Skeletal muscle tissue (tissue), 4 donors: ENCODE data around the gene B3GAT1. TPM values are rescaled to one million over a fixed set of nuclear protein-coding genes. Genes with fewer than 3 reads are reported as not detected.
"Not testable (repeated sequence)": the region's sequence is repeated elsewhere in the genome, so short reads cannot be mapped to it uniquely, and the experiment has no call there.

Experiments used
- H3K27ac ChIP-seq: one replicate; pipeline ENCODE4 v1.7.0; 2013; ENCODE audit warnings: mild to moderate bottlenecking, low read depth, low read length, inconsistent platforms
- H3K27me3 ChIP-seq, 3 donors: one replicate each; pipeline ENCODE4 v1.7.0; 2013; ENCODE audit warnings: low read length in 3 of 3; ENCODE audit not compliant: control insufficient read depth in 3 of 3, insufficient read depth in 3 of 3
- H3K36me3 ChIP-seq, 3 donors: one replicate each; pipeline ENCODE4 v1.7.0; 2013; ENCODE audit warnings: low read length in 3 of 3; ENCODE audit not compliant: control insufficient read depth in 3 of 3, insufficient read depth in 3 of 3
- H3K4me1 ChIP-seq, 3 donors: one replicate each; pipeline ENCODE4 v1.7.0; 2013; ENCODE audit warnings: low read length in 3 of 3, mild to moderate bottlenecking in 3 of 3; ENCODE audit not compliant: control insufficient read depth in 3 of 3, insufficient read depth in 3 of 3
- H3K4me3 ChIP-seq, 3 donors: one replicate each; pipeline ENCODE4 v1.7.0; 2013; ENCODE audit warnings: low read length in 3 of 3
- H3K9ac ChIP-seq, 3 donors: one replicate each; pipeline ENCODE4 v1.7.0; 2013; ENCODE audit warnings: low read length in 3 of 3, mild to moderate bottlenecking in 3 of 3, moderate library complexity in 2 of 3, low read depth in 1 of 3
- H3K9me3 ChIP-seq, 3 donors: one replicate each; pipeline ENCODE4 v1.7.0; 2013; ENCODE audit warnings: low read length in 3 of 3; ENCODE audit not compliant: control insufficient read depth in 3 of 3
- total RNA-seq: library from RNA; depleted of rRNA; stranded (reverse); fragments of >200 nt; gene quantifications from one replicate; pipeline ENCODE4 v1.2.3, GENCODE V29; 2014
- donor health status: Osteomylitis.

B3GAT1 gene
- total RNA-seq, 1 donor from 2014 or later = under 0.01 TPM

DNA sequence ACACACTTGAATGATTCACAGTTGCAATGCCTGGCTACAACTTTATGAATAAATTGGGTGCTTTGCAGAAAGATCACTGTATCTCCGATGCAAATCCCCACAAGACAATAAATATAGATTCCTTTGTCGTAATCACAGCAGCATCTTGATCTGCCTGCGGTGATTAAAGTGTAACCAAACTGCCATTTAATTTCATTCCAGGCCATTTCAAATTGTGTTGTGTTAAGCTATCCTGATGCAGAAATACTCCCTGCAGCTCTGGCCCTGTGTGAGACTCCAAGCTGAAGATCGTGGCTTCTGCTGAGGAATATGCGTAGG is 40.8 kb upstream of the B3GAT1 start:
- Histone ChIP-seq H3K4me3 (no peak overlapping the region), H3K9ac (no peak overlapping the region), H3K27me3 (peaks cover 3 to 4% (median 4%) of the 10 kb centered on the region in 3 donors), H3K9me3 (peaks cover 0 to 3% (median 0%) of the 10 kb centered on the region in 3 donors), H3K27ac (no peak overlapping the region), H3K36me3 (no peaks in the 10 kb centered on the region), H3K4me1 (no peaks in the 10 kb centered on the region)

GRCh38 chr11:134452026-134452837 is 40.2 kb upstream of the B3GAT1 start:
- Histone ChIP-seq H3K4me3 (no peak overlapping the region), H3K9me3 (peaks cover 0 to 2% (median 0%) of the 10 kb centered on the region in 3 donors), H3K4me1 (no peaks in the 10 kb centered on the region), H3K36me3 (no peaks in the 10 kb centered on the region), H3K9ac (no peak overlapping the region), H3K27ac (no peak overlapping the region), H3K27me3 (peaks cover 4 to 8% (median 4%) of the 10 kb centered on the region in 3 donors)

- Histone ChIP-seq H3K4me1 (no peaks in the 10 kb centered on the region), H3K9ac (no peak overlapping the region), H3K4me3 (no peak overlapping the region), H3K36me3 (no peaks in the 10 kb centered on the region), H3K27ac (no peak overlapping the region), H3K27me3 (peaks cover 4 to 11% (median 4%) of the 10 kb centered on the region in 3 donors), H3K9me3 (no peaks in the 10 kb centered on the region)
Observed at GRCh38 chr11:134450186-134450585, 38.1 kb upstream of the B3GAT1 start.

DNA sequence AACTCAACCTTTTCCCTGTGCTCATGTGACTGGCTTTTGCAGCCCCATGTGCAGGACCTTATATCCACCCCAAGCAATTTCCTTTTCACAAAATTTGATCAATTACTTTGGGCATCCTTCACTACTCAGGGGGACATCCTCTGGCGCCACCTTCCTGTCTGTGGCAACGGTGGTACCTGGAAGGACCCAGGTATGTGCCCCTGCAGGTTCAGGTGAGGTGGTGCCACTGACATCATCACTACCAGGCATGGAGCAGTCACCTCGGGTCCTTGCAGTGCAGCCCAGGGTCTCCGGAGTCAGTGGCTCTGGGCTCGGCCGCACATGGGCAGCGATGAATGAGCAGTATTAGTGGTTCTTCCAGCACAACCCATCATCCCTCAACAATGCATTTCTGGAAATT is 37.7 kb upstream of the B3GAT1 start:
- H3K27ac ChIP-seq = no peak overlapping the region
- H3K27me3 ChIP-seq = peaks cover 4 to 11% (median 4%) of the 10 kb centered on the region in 3 donors
- no peaks in the 10 kb centered on the region for H3K36me3 ChIP-seq
- H3K9me3 ChIP-seq = no peaks in the 10 kb centered on the region
- no peak overlapping the region for H3K9ac ChIP-seq
- no peaks in the 10 kb centered on the region for H3K4me1 ChIP-seq
- no peak overlapping the region for H3K4me3 ChIP-seq

- H3K9ac ChIP-seq = no peak overlapping the region
- no peak overlapping the region for H3K4me3 ChIP-seq
- no peak overlapping the region for H3K27ac ChIP-seq
- no peaks in the 10 kb centered on the region for H3K36me3 ChIP-seq
- H3K4me1 ChIP-seq = no peaks in the 10 kb centered on the region
- H3K27me3 ChIP-seq = peaks cover 0 to 11% (median 4%) of the 10 kb centered on the region in 3 donors
- H3K9me3 ChIP-seq = no peaks in the 10 kb centered on the region
Observed at GRCh38 chr11:134449051-134449450, 37.0 kb upstream of the B3GAT1 start.

GRCh38 chr11:134447696-134448095 is 35.7 kb upstream of the B3GAT1 start:
- no peaks in the 10 kb centered on the region for H3K9me3 ChIP-seq
- no peaks in the 10 kb centered on the region for H3K36me3 ChIP-seq
- H3K27me3 ChIP-seq = peaks cover 0 to 11% (median 2%) of the 10 kb centered on the region in 3 donors
- H3K9ac ChIP-seq = no peak overlapping the region
- H3K4me3 ChIP-seq = no peak overlapping the region
- H3K4me1 ChIP-seq = no peaks in the 10 kb centered on the region
- H3K27ac ChIP-seq = no peak overlapping the region

DNA sequence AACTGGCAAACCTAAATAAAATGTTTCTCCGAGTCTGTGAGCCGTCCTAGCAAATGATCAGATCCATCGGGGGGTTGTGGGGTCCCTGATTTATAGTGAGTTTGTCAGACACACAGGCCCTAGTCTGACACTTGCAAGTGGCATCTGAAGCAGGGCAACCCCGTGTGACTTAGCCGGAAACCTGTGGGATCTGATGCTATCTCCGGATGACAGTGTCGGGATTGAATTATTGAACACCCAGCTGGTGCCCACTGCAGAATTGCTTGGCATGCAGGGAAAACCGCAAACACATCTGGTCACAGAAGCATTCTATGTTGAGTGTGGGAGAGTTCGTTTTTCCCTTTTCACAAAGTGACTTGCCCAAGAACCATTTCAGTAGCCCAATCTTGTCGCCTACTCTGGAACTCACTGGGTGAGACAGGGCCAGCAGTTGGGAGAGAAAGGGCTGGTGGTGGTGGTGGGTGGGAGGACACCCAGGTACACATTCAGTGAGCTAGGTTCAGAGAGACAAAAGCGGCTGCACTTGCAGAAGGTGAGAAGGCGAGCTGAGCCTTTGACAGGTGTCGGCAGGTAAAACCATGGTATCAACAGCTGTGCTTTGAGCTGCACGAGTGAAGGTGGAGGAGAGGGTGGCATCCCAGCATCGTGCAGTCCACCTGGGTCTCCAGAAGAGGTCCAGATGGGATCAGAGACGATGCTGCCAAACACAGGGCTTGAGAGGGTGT is 33.7 kb upstream of the B3GAT1 start:
- Histone ChIP-seq H3K27ac (no peak overlapping the region), H3K9me3 (no peaks in the 10 kb centered on the region), H3K9ac (no peak overlapping the region), H3K4me3 (no peak overlapping the region), H3K36me3 (no peaks in the 10 kb centered on the region), H3K27me3 (peaks cover 0 to 13% (median 7%) of the 10 kb centered on the region in 3 donors), H3K4me1 (no peaks in the 10 kb centered on the region)

GRCh38 chr11:134444160-134445108 is 32.4 kb upstream of the B3GAT1 start:
- H3K9me3 ChIP-seq, H3K9ac ChIP-seq, H3K36me3 ChIP-seq, H3K4me1 ChIP-seq, H3K4me3 ChIP-seq, H3K27ac ChIP-seq: not testable (repeated sequence)
- H3K27me3 ChIP-seq = peaks cover 0 to 13% (median 7%) of the 10 kb centered on the region in 3 donors

- Histone ChIP-seq H3K9ac (no peak overlapping the region), H3K9me3 (no peaks in the 10 kb centered on the region), H3K36me3 (no peaks in the 10 kb centered on the region), H3K27me3 (peaks cover 0 to 17% (median 11%) of the 10 kb centered on the region in 3 donors), H3K4me3 (no peak overlapping the region), H3K4me1 (no peaks in the 10 kb centered on the region), H3K27ac (no peak overlapping the region)
Observed at GRCh38 chr11:134443246-134443645, 31.2 kb upstream of the B3GAT1 start.
